Measurements from ENCODE around the gene CACNA1F.

The CACNA1F gene

GRCh38 chrX:49192722-49193328 is 40.3 kb downstream of the CACNA1F start:
- peak; percentile 52 for DNase-seq (ENCODE audit: low read depth)
- no peaks in the 10 kb centered on the region for H3K9me3 ChIP-seq (ENCODE audit: control insufficient read depth, low read length)
- H3K9ac ChIP-seq (ENCODE audit: low read length) = no peak overlapping the region
- H3K36me3 ChIP-seq (ENCODE audit: control insufficient read depth, insufficient read depth, low read length, severe bottlenecking) = no peaks in the 10 kb centered on the region
- peaks cover 2% of the 10 kb centered on the region for H3K4me1 ChIP-seq (ENCODE audit: control insufficient read depth, insufficient read depth, low read length)
- peaks cover 5% of the 10 kb centered on the region for H3K27me3 ChIP-seq (replicated peaks; ENCODE audit: control insufficient read depth, insufficient read depth, low read length)
- no peak overlapping the region for H3K4me3 ChIP-seq (ENCODE audit: low read length)

GRCh38 chrX:49191574-49192011 is 41.5 kb downstream of the CACNA1F start:
- H3K27me3 ChIP-seq (replicated peaks; ENCODE audit: control insufficient read depth, insufficient read depth, low read length) = no peaks in the 10 kb centered on the region
- peaks cover 2% of the 10 kb centered on the region for H3K4me1 ChIP-seq (ENCODE audit: control insufficient read depth, insufficient read depth, low read length)
- DNase-seq (ENCODE audit: low read depth) = no peak
- peak overlapping the region; percentile 84 for H3K4me3 ChIP-seq (ENCODE audit: low read length)
- H3K36me3 ChIP-seq (ENCODE audit: control insufficient read depth, insufficient read depth, low read length, severe bottlenecking) = no peaks in the 10 kb centered on the region
- H3K9ac ChIP-seq (ENCODE audit: low read length) = peak overlapping the region; percentile 91
- no peaks in the 10 kb centered on the region for H3K9me3 ChIP-seq (ENCODE audit: control insufficient read depth, low read length)

- no peaks in the 10 kb centered on the region for H3K9me3 ChIP-seq (ENCODE audit: control insufficient read depth, low read length)
- peak; percentile 97 for DNase-seq (ENCODE audit: low read depth)
- H3K27me3 ChIP-seq (replicated peaks; ENCODE audit: control insufficient read depth, insufficient read depth, low read length) = no peaks in the 10 kb centered on the region
- H3K4me3 ChIP-seq (ENCODE audit: low read length) = peak overlapping the region; percentile 84
- peak overlapping the region; percentile 91 for H3K9ac ChIP-seq (ENCODE audit: low read length)
- peaks cover 2% of the 10 kb centered on the region for H3K4me1 ChIP-seq (ENCODE audit: control insufficient read depth, insufficient read depth, low read length)
- no peaks in the 10 kb centered on the region for H3K36me3 ChIP-seq (ENCODE audit: control insufficient read depth, insufficient read depth, low read length, severe bottlenecking)
Measured at GRCh38 chrX:49190821-49191573, 42.1 kb downstream of the CACNA1F start.

DNA sequence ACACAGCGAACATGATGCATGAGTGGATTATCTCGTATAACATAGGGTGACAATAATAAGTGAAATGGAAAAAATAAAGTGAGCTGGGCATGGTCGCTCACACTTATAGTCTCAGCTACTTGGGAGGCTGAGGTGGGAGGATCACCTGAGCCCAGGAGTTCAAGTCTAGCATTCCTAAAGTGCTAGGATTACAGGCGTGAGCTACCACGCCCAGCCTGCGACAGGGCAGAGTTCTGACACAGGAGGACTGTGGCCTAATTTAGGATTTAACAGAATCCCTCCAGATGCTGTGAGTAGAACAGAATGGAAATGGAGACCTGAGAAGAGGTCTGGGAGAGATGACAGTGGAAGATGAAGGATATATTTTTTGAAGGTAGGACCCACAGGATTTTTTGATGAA is 43.5 kb downstream of the CACNA1F start:
- Histone ChIP-seq H3K9ac (ENCODE audit: low read length) (peak overlapping the region; percentile 79), H3K36me3 (ENCODE audit: control insufficient read depth, insufficient read depth, low read length, severe bottlenecking) (no peaks in the 10 kb centered on the region), H3K4me1 (ENCODE audit: control insufficient read depth, insufficient read depth, low read length) (peaks cover 8% of the 10 kb centered on the region), H3K9me3 (ENCODE audit: control insufficient read depth, low read length) (no peaks in the 10 kb centered on the region), H3K27me3 (replicated peaks; ENCODE audit: control insufficient read depth, insufficient read depth, low read length) (no peaks in the 10 kb centered on the region), H3K4me3 (ENCODE audit: low read length) (peak overlapping the region; percentile 74)
- DNase-seq (ENCODE audit: low read depth) = no peak

DNA sequence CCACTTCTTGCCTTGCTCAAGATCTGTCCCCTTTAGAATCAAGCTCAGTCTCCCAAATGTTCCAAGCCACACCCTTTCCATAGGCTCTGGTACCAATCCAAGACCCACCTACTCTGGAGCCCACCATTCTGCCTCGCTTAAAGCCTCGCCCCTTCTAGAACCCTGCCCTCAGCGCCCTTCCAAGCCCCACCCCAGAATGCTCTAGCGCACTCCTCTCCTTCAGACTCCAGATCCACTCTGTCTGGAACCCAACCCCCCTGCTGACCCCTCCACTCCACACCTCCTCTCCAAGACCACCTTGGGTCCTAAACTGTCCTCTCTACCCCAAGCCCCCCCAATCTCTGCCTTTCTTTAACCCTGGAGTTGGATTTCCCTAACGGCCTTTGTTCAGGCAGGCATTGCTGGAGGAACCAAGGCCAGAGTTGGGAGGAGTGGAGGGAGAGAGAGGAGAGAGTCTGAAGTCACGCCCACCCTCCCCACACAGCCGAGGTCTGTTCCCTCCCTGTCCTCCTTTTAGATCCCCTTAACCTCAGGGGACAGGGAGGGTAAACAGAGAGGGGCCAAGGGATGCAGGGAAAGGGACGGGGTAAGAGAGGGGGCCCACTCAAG is 44.6 kb downstream of the CACNA1F start:
- peaks cover 1% of the 10 kb centered on the region for H3K36me3 ChIP-seq (ENCODE audit: control insufficient read depth, insufficient read depth, low read length, severe bottlenecking)
- H3K27me3 ChIP-seq (replicated peaks; ENCODE audit: control insufficient read depth, insufficient read depth, low read length) = no peaks in the 10 kb centered on the region
- no peaks in the 10 kb centered on the region for H3K9me3 ChIP-seq (ENCODE audit: control insufficient read depth, low read length)
- DNase-seq (ENCODE audit: low read depth) = no peak
- H3K4me3 ChIP-seq (ENCODE audit: low read length) = no peak overlapping the region
- no peak overlapping the region for H3K9ac ChIP-seq (ENCODE audit: low read length)
- H3K4me1 ChIP-seq (ENCODE audit: control insufficient read depth, insufficient read depth, low read length) = peaks cover 13% of the 10 kb centered on the region

GRCh38 chrX:49187526-49187925 is 45.6 kb downstream of the CACNA1F start:
- H3K9me3 ChIP-seq (ENCODE audit: control insufficient read depth, low read length) = no peaks in the 10 kb centered on the region
- H3K4me3 ChIP-seq (ENCODE audit: low read length) = no peak overlapping the region
- peaks cover 5% of the 10 kb centered on the region for H3K36me3 ChIP-seq (ENCODE audit: control insufficient read depth, insufficient read depth, low read length, severe bottlenecking)
- H3K27me3 ChIP-seq (replicated peaks; ENCODE audit: control insufficient read depth, insufficient read depth, low read length) = no peaks in the 10 kb centered on the region
- no peak overlapping the region for H3K9ac ChIP-seq (ENCODE audit: low read length)
- H3K4me1 ChIP-seq (ENCODE audit: control insufficient read depth, insufficient read depth, low read length) = peaks cover 13% of the 10 kb centered on the region
- DNase-seq (ENCODE audit: low read depth) = no peak

DNA sequence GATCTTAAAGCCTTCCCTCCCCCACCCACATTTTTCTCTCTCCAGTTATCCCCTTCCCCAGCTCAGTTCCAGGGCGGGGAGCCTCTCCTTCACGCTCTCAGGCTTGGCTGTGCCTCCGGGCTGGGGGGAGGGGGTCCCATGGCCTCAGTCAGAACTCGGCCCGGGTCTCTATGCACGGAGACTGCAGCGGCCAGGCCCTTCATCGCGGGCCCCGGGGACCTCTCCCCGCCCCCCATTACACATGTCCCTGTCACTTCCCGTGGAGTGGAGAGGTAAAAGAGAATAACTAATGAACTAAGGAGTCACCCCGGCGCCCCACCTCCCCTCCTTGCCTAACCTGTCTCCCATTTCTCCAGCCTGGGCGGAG is 46.1 kb downstream of the CACNA1F start:
- no peak overlapping the region for H3K4me3 ChIP-seq (ENCODE audit: low read length)
- no peak for DNase-seq (ENCODE audit: low read depth)
- H3K9ac ChIP-seq (ENCODE audit: low read length) = no peak overlapping the region

DNA sequence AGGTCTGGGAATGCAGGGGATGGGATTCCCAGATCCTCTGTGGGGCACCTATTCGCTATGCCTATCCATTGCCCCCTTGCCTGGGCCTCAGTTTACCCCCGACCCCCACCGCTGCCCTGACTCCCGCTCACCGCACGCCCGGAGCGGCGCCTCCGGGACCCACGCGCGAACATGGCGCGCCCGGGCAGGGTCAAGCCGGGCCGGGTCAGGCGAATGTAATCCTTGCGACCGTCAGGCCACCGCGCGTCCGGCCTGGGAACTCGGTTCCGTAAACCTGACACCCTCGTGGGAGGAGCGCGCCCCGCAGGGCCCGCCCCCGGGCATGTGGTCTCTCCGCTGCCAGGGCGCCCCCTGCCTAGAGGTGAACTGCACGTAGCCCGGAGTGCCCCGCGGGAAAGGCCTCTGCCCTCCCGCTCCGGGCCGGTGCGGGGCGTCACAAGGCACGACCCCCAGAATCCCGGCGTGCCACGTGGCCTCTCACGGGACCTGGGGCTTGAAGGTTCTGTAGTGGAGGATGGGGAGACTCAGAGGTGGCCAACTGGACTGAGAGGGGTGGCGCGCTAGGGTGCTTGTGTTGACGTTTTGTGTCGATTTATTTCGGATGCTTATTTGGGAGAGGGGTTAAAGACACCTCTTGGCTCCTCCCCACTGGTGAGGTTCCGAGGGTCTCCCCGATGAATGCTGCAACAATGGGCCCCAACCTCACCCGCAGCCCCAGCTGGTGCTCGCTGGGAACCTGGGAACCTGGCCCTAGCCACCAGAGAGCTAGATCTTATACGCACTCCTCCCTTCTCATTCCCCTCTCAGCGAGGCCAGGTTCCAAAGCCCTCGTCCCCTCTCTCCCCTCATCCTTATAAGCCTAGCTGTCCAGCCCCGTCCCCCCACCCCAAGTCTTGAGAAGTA is 46.8 kb downstream of the CACNA1F start, which contains the start of gene PRICKLE3:
Gene PRICKLE3 (minus strand): TSS at position 249 of the 903 bp plus-strand sequence. CDS start 76 bp downstream, at position 173.
- peak; percentile 25 for DNase-seq (ENCODE audit: low read depth)
- Histone ChIP-seq H3K36me3 (ENCODE audit: control insufficient read depth, insufficient read depth, low read length, severe bottlenecking) (peaks cover 5% of the 10 kb centered on the region), H3K4me1 (ENCODE audit: control insufficient read depth, insufficient read depth, low read length) (peaks cover 13% of the 10 kb centered on the region), H3K9ac (ENCODE audit: low read length) (peak within 1 kb of the TSS; percentile 87), H3K4me3 (ENCODE audit: low read length) (peak within 1 kb of the TSS; percentile 83), H3K9me3 (ENCODE audit: control insufficient read depth, low read length) (no peaks in the 10 kb centered on the region), H3K27me3 (replicated peaks; ENCODE audit: control insufficient read depth, insufficient read depth, low read length) (no peaks in the 10 kb centered on the region)

More for the DNA sequence above, 46.1 kb downstream of the CACNA1F start:
- H3K4me1 ChIP-seq (ENCODE audit: control insufficient read depth, insufficient read depth, low read length) = peaks cover 13% of the 10 kb centered on the region
- H3K27me3 ChIP-seq (replicated peaks; ENCODE audit: control insufficient read depth, insufficient read depth, low read length) = no peaks in the 10 kb centered on the region
- peaks cover 5% of the 10 kb centered on the region for H3K36me3 ChIP-seq (ENCODE audit: control insufficient read depth, insufficient read depth, low read length, severe bottlenecking)
- H3K9me3 ChIP-seq (ENCODE audit: control insufficient read depth, low read length) = no peaks in the 10 kb centered on the region

- DNase-seq (ENCODE audit: low read depth) = peak; percentile 94
- peak overlapping the region; percentile 87 for H3K9ac ChIP-seq (ENCODE audit: low read length)
- H3K36me3 ChIP-seq (ENCODE audit: control insufficient read depth, insufficient read depth, low read length, severe bottlenecking) = peaks cover 5% of the 10 kb centered on the region
- H3K9me3 ChIP-seq (ENCODE audit: control insufficient read depth, low read length) = no peaks in the 10 kb centered on the region
- peak overlapping the region; percentile 83 for H3K4me3 ChIP-seq (ENCODE audit: low read length)
- H3K4me1 ChIP-seq (ENCODE audit: control insufficient read depth, insufficient read depth, low read length) = peaks cover 10% of the 10 kb centered on the region
- no peaks in the 10 kb centered on the region for H3K27me3 ChIP-seq (replicated peaks; ENCODE audit: control insufficient read depth, insufficient read depth, low read length)
Measured at GRCh38 chrX:49184294-49185281, 48.6 kb downstream of the CACNA1F start.

DNA sequence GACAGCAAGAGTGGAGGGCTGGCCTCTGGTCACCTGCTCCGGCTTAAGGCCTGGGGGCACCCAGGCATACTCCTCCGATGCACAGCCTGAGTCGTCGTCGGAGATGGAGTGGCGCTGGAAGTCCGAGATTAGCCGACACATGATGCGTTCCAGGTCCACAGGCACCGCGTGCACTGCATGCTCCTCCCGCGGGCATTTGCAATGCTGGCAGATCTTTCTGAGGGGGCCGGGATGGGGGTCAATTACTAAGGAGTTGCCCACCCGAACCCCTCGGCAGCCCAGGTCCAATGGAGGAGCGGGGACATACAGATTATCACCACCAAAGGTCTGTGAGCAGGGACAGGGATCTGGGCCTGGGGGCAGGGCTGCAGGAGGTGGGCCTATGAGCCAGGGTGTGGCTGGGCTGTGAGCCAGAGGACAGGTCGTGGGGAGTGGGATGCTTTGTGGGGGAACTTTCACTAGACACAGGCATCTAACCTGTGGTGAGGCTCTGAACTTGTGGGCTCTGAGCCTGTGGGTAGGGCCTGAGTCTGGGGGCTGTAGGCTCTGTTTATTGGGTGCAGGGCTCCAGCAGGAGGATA is 49.3 kb downstream of the CACNA1F start:
- H3K4me1 ChIP-seq (ENCODE audit: control insufficient read depth, insufficient read depth, low read length) = peaks cover 10% of the 10 kb centered on the region
- H3K36me3 ChIP-seq (ENCODE audit: control insufficient read depth, insufficient read depth, low read length, severe bottlenecking) = peaks cover 5% of the 10 kb centered on the region
- H3K9me3 ChIP-seq (ENCODE audit: control insufficient read depth, low read length) = no peaks in the 10 kb centered on the region

More for the DNA sequence above, 49.3 kb downstream of the CACNA1F start:
- Histone ChIP-seq H3K4me3 (ENCODE audit: low read length) (peak overlapping the region; percentile 83), H3K9ac (ENCODE audit: low read length) (no peak overlapping the region), H3K27me3 (replicated peaks; ENCODE audit: control insufficient read depth, insufficient read depth, low read length) (no peaks in the 10 kb centered on the region)
- no peak for DNase-seq (ENCODE audit: low read depth)

Data from adipocyte (in vitro differentiated cells).